ENCODE data around the gene CSRP1. TPM values are rescaled to one million over a fixed set of nuclear protein-coding genes. Genes with fewer than 3 reads are reported as not detected.

CSRP1 gene
- total and polyA plus RNA-seq, 4 donors: 143 to 278 (median 227) TPM

GRCh38 chr1:201533836-201534235, 26.9 kb upstream of the CSRP1 start:
- TF ChIP-seq, protein P1, sequence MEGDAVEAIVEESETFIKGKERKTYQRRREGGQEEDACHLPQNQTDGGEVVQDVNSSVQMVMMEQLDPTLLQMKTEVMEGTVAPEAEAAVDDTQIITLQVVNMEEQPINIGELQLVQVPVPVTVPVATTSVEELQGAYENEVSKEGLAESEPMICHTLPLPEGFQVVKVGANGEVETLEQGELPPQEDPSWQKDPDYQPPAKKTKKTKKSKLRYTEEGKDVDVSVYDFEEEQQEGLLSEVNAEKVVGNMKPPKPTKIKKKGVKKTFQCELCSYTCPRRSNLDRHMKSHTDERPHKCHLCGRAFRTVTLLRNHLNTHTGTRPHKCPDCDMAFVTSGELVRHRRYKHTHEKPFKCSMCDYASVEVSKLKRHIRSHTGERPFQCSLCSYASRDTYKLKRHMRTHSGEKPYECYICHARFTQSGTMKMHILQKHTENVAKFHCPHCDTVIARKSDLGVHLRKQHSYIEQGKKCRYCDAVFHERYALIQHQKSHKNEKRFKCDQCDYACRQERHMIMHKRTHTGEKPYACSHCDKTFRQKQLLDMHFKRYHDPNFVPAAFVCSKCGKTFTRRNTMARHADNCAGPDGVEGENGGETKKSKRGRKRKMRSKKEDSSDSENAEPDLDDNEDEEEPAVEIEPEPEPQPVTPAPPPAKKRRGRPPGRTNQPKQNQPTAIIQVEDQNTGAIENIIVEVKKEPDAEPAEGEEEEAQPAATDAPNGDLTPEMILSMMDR (IDR thresholded peaks at IDR 0.05; ENCODE audit: control extremely low read depth, extremely low read depth): no peak
- no peak for DNase-seq
- Histone ChIP-seq H3K36me3 (ENCODE audit: control insufficient read depth in 4 of 4, insufficient read depth in 4 of 4, low read length in 4 of 4) (no peaks in the 10 kb centered on the region), H3K27ac (ENCODE audit: low read depth in 1 of 2, low read length in 1 of 2) (no peak overlapping the region), H3K9ac (ENCODE audit: insufficient read depth in 1 of 2, low read length in 2 of 2) (no peak overlapping the region), H3K27me3 (ENCODE audit: control insufficient read depth in 3 of 3, insufficient read depth in 3 of 3, low read length in 2 of 3) (peaks cover 0 to 9% (median 2%) of the 10 kb centered on the region in 3 donors), H3K9me3 (ENCODE audit: control insufficient read depth in 4 of 4, insufficient read depth in 3 of 4, low read length in 3 of 4) (no peaks in the 10 kb centered on the region), H3K4me3 (no peak overlapping the region), H3K4me1 (ENCODE audit: control insufficient read depth in 5 of 5, insufficient read depth in 5 of 5, low read length in 5 of 5) (peaks cover 0 to 44% (median 13%) of the 10 kb centered on the region in 5 donors)
- ATAC-seq (ENCODE audit: insufficient read depth, low FRiP score): no peak
- WGBS, 2 donors: 78 to 84% methylated on average over 4 of the region's 4 CpGs

GRCh38 chr1:201531551-201532425, 24.9 kb upstream of the CSRP1 start:
- 61 to 64% methylated on average over 9 of the region's 9 CpGs for WGBS, 2 donors
- H3K9me3 ChIP-seq (ENCODE audit: control insufficient read depth in 4 of 4, insufficient read depth in 3 of 4, low read length in 3 of 4): no peaks in the 10 kb centered on the region
- ATAC-seq (ENCODE audit: insufficient read depth, low FRiP score): no peak

DNA sequence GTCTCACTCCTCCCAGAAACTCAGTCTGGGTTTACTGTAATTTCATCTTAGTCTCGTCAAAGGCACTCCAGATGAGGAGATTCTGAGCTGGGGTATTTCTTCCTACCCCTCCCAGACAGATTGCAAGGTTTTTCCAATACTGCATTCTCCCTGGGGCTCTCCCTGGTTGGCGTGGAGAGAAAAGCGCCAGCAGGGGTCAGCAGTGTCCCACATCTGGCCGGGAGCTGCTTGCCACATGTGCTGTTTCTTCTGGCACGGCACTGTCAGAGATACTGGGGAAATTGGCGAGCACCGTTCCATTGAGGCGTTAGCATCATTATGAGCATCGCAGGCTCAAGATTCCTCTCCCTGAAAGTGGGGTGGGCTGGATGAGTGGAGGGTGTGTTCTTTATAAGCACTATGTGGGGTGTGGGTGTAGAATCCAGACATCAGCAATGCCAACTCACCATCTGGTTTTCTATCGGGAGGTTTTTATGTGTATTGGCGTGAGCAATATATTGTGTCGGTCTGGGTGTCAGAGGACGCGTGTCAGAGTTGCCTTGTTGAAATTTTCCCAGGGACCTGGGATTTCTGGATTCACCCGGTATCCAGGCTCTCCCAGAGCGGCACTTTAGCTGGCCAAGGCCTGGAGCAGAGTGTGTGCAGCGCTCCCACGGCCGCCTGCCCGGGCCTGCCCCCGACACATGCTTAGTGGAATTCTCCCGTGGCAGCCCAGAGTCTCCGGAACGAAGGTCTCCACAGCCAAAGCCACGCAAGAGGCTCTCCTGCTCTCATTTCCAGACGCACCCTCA, 24.0 kb upstream of the CSRP1 start:
- DNase-seq (peak; percentile 87 to 93 (median 90)), ATAC-seq (ENCODE audit: insufficient read depth, low FRiP score) (peak; percentile 53)
- Histone ChIP-seq H3K4me3 (no peak overlapping the region), H3K9ac (ENCODE audit: insufficient read depth in 1 of 2, low read length in 2 of 2) (no peak overlapping the region), H3K27ac (ENCODE audit: low read depth in 1 of 2, low read length in 1 of 2) (peak overlapping the region in 1 of 2 donors; percentile 44), H3K9me3 (ENCODE audit: control insufficient read depth in 4 of 4, insufficient read depth in 3 of 4, low read length in 3 of 4) (no peaks in the 10 kb centered on the region), H3K27me3 (ENCODE audit: control insufficient read depth in 3 of 3, insufficient read depth in 3 of 3, low read length in 2 of 3) (no peaks in the 10 kb centered on the region), H3K4me1 (ENCODE audit: control insufficient read depth in 5 of 5, insufficient read depth in 5 of 5, low read length in 5 of 5) (peaks cover 0 to 24% (median 6%) of the 10 kb centered on the region in 5 donors), H3K36me3 (ENCODE audit: control insufficient read depth in 4 of 4, insufficient read depth in 4 of 4, low read length in 4 of 4) (no peaks in the 10 kb centered on the region)
- WGBS, 2 donors: 53 to 60% methylated on average over 26 of the region's 26 CpGs
- TF ChIP-seq, protein P1 (IDR thresholded peaks at IDR 0.05; ENCODE audit: control extremely low read depth, extremely low read depth): peak; percentile 70

More at GRCh38 chr1:201531551-201532425, 24.9 kb upstream of the CSRP1 start:
- H3K9ac ChIP-seq (ENCODE audit: insufficient read depth in 1 of 2, low read length in 2 of 2): no peak overlapping the region
- H3K27ac ChIP-seq (ENCODE audit: low read depth in 1 of 2, low read length in 1 of 2): peak overlapping the region in 1 of 2 donors; percentile 54
- H3K4me1 ChIP-seq (ENCODE audit: control insufficient read depth in 5 of 5, insufficient read depth in 5 of 5, low read length in 5 of 5): peaks cover 0 to 30% (median 9%) of the 10 kb centered on the region in 5 donors
- no peaks in the 10 kb centered on the region for H3K36me3 ChIP-seq (ENCODE audit: control insufficient read depth in 4 of 4, insufficient read depth in 4 of 4, low read length in 4 of 4)
- no peak overlapping the region for H3K4me3 ChIP-seq
- DNase-seq: peak in 1 of 3 donors; percentile 28
- TF ChIP-seq, protein P1 (IDR thresholded peaks at IDR 0.05; ENCODE audit: control extremely low read depth, extremely low read depth): no peak
- no peaks in the 10 kb centered on the region for H3K27me3 ChIP-seq (ENCODE audit: control insufficient read depth in 3 of 3, insufficient read depth in 3 of 3, low read length in 2 of 3)

All from lung (tissue), 12 donors.